Kidney tubule cell (primary cell): ENCODE measurements around the gene ARMH4.

ENCODE experiments used
- DNase-seq: peaks from one replicate; pipeline ENCODE4 v3.0.0-alpha.2; 2018; ENCODE audit warnings: low spot score

ARMH4 gene

GRCh38 chr14:58027904-58028303 lies 124.1 kb downstream of the ARMH4 start:
- peak; percentile 67 for DNase-seq

GRCh38 chr14:58026967-58027366 lies 125.0 kb downstream of the ARMH4 start:
- peak; percentile 61 for DNase-seq

- no peak for DNase-seq
Measured at GRCh38 chr14:58026219-58026618, 125.8 kb downstream of the ARMH4 start.

- DNase-seq = no peak
Measured at GRCh38 chr14:58014778-58015177, 137.2 kb downstream of the ARMH4 start.

- DNase-seq = no peak
Measured at GRCh38 chr14:58002618-58003017, 149.4 kb downstream of the ARMH4 start.

DNA sequence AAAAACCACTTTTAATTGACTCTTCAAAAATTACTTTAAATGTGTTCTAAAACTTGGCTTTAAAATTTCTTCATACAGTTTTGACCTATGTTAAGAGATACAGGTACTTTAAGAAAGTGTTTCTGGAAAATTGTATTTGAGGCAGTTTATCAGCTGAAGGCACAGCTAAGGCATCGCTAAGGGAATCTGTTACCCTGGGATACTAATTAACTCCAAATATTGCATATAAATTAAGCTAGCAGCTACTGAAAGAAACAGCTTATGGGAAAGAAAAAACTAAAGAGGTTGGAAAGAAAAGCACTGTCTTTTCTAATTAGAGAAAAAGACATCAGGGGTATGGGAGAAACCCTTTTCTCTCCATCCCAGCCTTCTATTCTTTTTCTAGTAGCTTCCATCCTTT lies 152.0 kb downstream of the ARMH4 start:
- DNase-seq = no peak

DNA sequence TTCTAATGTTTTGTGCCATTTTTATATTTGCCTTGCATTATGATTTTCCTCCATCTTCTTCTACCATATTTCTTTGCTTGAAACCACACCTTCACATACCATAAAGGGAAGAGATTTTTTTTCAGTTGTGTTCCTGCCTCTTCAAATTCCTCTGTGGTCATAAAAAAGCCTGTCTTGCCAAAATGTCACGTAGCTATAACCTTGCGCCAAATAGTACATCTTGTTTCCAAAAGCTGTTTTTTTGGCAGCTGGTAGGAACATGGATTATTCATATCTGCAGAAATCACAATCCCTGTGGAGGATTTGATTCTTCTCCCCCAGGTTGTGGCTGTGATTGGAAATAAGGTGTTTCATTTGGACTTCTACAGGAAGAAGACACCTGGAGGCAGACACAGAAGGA lies 152.5 kb downstream of the ARMH4 start:
- no peak for DNase-seq

- DNase-seq = no peak
Measured at GRCh38 chr14:57998766-57999165, 153.2 kb downstream of the ARMH4 start.

- DNase-seq = no peak
Measured at GRCh38 chr14:57991353-57991752, 160.7 kb downstream of the ARMH4 start.

DNA sequence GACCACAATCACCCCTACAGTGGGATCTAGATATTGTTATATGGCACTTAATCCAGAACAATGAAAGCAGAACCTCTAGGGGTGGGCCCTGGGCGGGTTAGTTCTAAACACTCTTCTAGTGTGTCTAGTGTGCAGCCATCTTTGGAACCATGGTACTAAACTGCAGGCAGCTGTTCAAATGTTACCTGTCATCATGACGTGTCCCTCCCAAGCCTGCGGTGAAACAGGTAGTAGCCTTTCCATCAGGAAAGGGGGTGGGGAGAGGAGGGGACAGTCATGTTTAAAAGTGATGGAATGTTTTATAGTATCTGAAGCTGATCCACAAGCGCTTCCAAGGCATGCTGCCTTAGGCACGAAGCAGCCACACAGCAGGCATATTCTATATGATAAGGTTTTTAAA lies 163.6 kb downstream of the ARMH4 start:
- no peak for DNase-seq

GRCh38 chr14:57987596-57988300 lies 164.3 kb downstream of the ARMH4 start:
- DNase-seq = no peak

- peak; percentile 57 for DNase-seq
Measured at GRCh38 chr14:57987051-57987450, 165.0 kb downstream of the ARMH4 start.

DNA sequence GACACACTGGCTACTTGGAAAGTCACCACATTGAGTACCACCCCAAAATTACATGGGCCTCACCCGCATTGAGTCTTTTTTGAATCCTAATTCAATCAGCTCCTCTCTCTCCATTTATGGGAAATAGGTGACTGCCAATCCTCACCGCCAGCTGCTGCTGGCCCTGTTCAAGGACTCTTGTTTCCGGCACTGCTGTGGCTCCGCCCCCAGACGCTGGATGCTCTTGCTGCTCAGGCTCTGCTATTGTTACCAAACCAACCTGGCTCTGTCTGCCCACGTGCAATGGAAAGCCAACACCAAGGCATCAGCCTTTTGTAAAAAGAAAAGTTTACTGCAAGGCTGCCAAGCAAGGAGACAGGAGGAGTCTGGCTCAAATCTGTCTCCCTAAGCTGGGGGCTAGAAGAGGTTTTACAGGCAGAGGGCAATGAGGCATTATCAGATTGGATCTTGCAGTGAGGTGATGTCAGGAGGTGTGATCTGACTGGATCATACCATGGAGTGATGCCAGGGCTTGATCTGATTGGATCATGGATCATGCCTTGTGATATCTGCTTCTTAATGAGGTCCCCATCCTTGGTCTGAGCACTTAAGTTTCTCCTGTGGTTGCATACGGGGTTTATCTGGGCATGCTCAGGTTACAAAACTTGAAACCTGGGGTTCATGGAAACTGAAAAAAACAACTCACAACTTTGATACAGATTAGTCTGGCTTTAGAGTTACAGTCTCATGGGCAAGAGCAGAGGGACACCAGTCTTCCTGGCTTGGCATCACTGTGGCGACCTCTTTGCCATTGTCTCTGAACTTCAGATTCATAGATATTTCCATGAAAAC lies 169.0 kb downstream of the ARMH4 start:
- DNase-seq = no peak

DNA sequence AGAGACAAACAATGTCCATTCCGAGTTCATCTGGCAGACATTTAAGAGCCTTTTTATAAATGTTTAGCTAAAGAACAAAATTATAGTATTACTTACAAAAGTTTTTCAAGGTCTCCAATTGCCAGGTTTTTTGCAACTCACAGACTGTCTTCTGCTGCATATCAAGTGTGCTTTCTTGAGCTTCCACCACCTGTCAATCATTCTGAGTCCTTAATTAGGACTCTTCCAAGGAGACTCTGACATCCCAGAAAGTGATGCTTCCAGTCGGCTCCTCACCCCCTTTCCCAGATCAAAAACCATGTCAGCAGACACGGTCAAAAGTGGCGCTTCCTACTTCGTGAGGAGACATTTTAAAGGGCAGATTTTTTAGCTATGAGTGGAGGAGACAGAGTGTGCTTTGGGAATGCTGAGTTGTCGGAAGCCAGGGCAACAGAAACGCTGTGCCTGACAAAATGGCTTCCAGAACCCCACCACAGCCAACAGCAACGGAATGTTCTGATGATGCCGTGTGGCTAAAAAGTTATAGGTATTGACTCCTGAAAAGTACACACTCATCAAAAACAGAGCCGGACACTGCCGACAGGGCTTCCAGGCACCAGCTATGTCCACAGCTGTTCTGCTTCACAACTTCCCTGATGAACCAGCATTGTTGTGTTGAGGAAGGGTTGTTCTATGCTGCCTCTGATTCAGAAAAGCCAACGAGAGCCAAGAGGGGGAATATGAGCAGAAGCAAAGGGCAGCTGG lies 170.0 kb downstream of the ARMH4 start:
- no peak for DNase-seq

GRCh38 chr14:57979376-57980048 lies 172.5 kb downstream of the ARMH4 start:
- peak; percentile 84 for DNase-seq

DNA sequence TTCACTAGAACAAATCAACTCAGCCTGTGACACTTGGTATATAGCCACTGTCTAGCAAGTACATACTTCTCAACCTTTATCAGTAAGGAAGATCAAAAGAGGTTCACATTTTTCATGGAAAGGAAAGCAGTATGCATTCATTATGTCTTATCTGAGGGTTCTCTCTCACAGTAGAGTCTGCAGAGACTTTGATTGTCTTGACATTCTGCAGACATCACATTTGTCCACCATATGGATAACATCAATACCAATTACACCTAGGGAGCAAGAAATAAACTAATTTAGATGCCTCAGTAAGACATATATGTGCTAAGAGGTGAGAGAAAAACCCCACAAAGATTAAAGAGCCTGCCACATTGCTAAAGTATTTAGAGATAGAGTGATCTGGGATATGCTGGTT lies 175.3 kb downstream of the ARMH4 start:
- no peak for DNase-seq

DNA sequence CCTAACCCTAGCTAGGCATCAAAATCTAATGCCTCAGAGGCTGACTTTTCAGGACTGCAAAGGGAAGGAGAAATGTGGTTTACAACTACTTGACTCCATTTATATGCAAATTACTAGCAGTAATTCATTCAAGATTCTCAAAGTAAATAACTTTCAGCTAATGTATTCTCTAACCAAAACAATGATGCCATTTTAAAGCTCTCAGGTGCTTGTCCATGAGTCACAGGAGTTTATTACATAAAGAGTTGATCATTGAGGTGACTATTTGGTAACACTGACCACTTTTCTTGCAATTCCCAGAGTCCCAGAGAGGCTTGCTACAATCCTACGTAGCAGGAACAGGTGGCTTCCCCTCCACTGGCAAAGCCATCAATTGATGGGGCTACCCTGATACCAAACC lies 177.1 kb downstream of the ARMH4 start:
- DNase-seq = peak; percentile 23

- no peak for DNase-seq
Measured at GRCh38 chr14:57970594-57970993, 181.4 kb downstream of the ARMH4 start.

- DNase-seq = no peak
Measured at GRCh38 chr14:57970175-57970574, 181.8 kb downstream of the ARMH4 start.

- DNase-seq = no peak
Measured at GRCh38 chr14:57963071-57963470, 188.9 kb downstream of the ARMH4 start.

DNA sequence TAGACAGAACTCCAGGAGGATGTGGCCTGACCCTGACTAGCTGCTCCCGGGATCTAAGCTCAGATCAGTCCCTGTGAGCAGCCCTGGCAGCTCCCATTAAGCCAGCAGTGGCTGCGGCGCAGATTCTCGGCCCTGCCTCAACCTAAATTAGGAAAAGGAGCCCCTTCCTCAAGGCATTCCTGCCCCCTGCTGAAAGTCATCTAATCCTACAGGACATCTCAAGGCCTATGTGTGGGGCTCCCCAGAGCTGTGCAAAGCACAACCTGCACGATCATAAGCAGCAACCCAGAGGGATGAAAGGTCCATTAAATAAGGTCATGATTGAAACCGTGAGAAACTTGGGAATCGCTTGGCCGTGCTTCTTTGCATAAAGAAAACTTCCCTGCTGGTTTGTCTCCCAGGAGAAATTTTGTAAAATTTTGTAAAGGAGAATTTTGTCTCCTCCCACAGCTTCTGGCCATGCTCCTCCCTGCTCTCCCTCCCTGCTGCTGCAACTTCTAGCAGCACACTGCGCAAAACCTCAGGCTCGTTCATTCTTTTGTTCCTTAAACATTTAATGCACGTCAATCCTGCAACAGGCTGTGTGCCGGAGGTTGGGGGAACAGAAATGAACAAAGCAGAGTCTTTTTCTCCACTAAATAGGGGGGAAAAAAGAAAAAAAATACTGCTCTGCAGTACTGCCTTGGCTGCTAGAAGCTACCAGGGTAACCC lies 189.5 kb downstream of the ARMH4 start:
- DNase-seq = no peak

DNA sequence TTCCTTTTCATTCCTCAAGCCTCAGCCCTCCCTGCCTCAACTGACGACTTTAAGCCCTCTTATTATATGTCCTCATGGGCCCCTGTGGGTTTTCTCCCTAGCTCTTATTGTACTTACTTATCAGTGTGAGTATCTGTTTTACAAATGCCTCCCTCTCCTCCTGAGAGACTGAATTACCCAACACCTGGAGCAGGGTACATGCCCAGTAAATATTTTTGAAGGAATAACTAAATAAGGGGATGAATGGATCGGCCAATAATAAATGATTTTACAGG lies 190.3 kb downstream of the ARMH4 start:
- DNase-seq = no peak
